ENCODE measurements around the gene TUBA4A. TPM values are rescaled to one million over a fixed set of nuclear protein-coding genes. Genes with fewer than 3 reads are reported as not detected.

Gene TUBA4A
- total and polyA plus RNA-seq, 9 of the 15 experiments (the other 6 are each of a cell fraction or from before 2014, with no cell fraction given) = 25.1 to 174 (median 42.4) TPM

DNA sequence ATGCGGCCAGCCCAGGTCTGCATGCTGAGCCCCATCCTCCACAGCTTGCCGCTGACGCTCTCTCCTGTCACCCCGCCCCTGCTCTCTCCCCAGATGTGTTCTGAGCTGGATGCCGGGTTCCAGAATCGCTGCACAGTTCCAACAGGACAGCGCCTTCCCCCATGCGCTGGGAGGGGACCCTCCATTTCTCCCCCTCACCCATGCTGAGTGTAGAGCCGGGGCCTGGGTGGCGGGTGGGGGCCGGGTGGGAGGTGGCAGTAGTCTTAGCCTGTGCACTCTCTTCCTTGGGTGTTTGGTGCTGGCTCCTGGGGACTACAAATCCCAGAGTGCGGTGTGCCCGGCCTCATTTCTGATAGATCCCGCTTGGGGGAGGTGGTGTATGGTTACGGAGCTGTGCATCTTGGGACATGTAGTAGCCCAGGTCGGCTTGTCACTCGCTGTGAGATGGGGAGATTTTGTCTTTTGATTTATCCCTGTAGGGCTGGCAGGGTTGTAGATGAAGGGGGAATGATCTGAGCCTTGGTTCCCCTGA is 32.2 kb upstream of the TUBA4A start (continued):
- TF ChIP-seq CHD4 (IDR thresholded peaks at IDR 0.05; ENCODE audit: insufficient read depth, insufficient replicate concordance, low read depth, low read length, poor library complexity, severe bottlenecking) = no peak
- TF ChIP-seq YY1 (IDR thresholded peaks at IDR 0.05; ENCODE audit: borderline replicate concordance in 1 of 3, control insufficient read depth in 1 of 3, extremely low read depth in 1 of 3, insufficient read depth in 3 of 3, insufficient read length in 1 of 3, insufficient replicate concordance in 2 of 3, low read depth in 1 of 3, low read length in 2 of 3) = peak in 2 of 3 experiments; percentile 51 to 75
- no peak for TF ChIP-seq ZMIZ1 (IDR thresholded peaks at IDR 0.05; ENCODE audit: low read depth in 2 of 2, low read length in 2 of 2)
- TF ChIP-seq, protein P1, sequence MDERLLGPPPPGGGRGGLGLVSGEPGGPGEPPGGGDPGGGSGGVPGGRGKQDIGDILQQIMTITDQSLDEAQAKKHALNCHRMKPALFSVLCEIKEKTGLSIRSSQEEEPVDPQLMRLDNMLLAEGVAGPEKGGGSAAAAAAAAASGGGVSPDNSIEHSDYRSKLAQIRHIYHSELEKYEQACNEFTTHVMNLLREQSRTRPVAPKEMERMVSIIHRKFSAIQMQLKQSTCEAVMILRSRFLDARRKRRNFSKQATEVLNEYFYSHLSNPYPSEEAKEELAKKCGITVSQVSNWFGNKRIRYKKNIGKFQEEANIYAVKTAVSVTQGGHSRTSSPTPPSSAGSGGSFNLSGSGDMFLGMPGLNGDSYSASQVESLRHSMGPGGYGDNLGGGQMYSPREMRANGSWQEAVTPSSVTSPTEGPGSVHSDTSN (CRISPR knock-in tag; IDR thresholded peaks at IDR 0.05; ENCODE audit: low read depth) = no peak
- TF ChIP-seq, protein P1 (tag; conservative IDR thresholded peaks at IDR 0.05; ENCODE audit: low read depth) = peak; percentile 75
- TF ChIP-seq WHSC1 (IDR thresholded peaks at IDR 0.05; ENCODE audit: low read length) = no peak
- TF ChIP-seq ZNF143 (CRISPR knock-in tag; IDR thresholded peaks at IDR 0.05) = peak; percentile 87
- no peak for TF ChIP-seq SIN3A (IDR thresholded peaks at IDR 0.05; ENCODE audit: borderline replicate concordance in 2 of 2, control insufficient read depth in 1 of 2, low read depth in 2 of 2, low read length in 2 of 2)
- TF ChIP-seq HNRNPUL1 (IDR thresholded peaks at IDR 0.05; ENCODE audit: low read length) = no peak
- TF ChIP-seq, protein P2, sequence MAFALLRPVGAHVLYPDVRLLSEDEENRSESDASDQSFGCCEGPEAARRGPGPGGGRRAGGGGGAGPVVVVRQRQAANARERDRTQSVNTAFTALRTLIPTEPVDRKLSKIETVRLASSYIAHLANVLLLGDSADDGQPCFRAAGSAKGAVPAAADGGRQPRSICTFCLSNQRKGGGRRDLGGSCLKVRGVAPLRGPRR (CRISPR knock-in tag; IDR thresholded peaks at IDR 0.05) = no peak
- peak; percentile 97 for TF ChIP-seq HCFC1 (IDR thresholded peaks at IDR 0.05; ENCODE audit: low read depth, low read length)
- peak; percentile 29; the same call in 1 of the 2 replicates for TF ChIP-seq NR2C1 (IDR thresholded peaks at IDR 0.05)
- peak; percentile 76 for TF ChIP-seq NR2C1 (tag; IDR thresholded peaks at IDR 0.05)
- TF ChIP-seq TCFL5 (CRISPR knock-in tag; conservative IDR thresholded peaks at IDR 0.05) = no peak
- TF ChIP-seq ZNF696 (CRISPR knock-in tag; conservative IDR thresholded peaks at IDR 0.05) = no peak
- 0 out of 2 replicates have a peak, but pooled peaks have one; percentile 40 for TF ChIP-seq ZNF644 (tag; IDR thresholded peaks at IDR 0.05; ENCODE audit: low read depth)
- TF ChIP-seq TCF7 (IDR thresholded peaks at IDR 0.05; ENCODE audit: borderline replicate concordance) = no peak
- TF ChIP-seq ADNP (tag; IDR thresholded peaks at IDR 0.05) = no peak
- no peak for TF ChIP-seq DPF2 (IDR thresholded peaks at IDR 0.05)
- TF ChIP-seq ILF3 (IDR thresholded peaks at IDR 0.05; ENCODE audit: borderline replicate concordance) = no peak
- TF ChIP-seq CREB1 (IDR thresholded peaks at IDR 0.05) = no peak
- TF ChIP-seq CREB1 (CRISPR knock-in tag; IDR thresholded peaks at IDR 0.05) = peak; percentile 7; the same call in 1 of the 2 replicates
- peak; percentile 61 for TF ChIP-seq GATA2 (CRISPR knock-in tag; IDR thresholded peaks at IDR 0.05)
